ENCODE data around the gene CGNL1. TPM values are rescaled to one million over a fixed set of nuclear protein-coding genes. Genes with fewer than 3 reads are reported as not detected.

Gene CGNL1
- total RNA-seq, 2 donors from 2014 or later = 82.6 to 98.0 TPM

DNA sequence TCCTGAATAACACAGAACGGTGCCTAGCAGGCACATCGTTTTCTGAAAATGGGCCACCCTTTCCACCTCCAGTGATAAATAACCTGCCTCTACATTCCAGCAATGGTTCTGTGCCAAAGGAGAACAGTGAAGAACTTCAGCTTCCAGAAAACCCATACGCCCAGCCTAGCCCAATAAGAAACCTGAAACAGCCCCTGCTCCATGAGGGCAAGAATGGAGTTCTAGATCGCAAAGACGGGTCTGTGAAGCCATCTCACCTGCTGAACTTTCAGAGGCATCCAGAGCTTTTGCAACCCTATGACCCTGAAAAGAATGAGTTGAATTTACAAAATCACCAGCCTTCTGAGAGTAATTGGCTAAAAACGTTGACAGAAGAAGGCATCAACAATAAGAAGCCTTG lies 61.9 kb downstream of the CGNL1 start:
- H3K9me3 ChIP-seq (ENCODE audit: control insufficient read depth, low read length) = no peaks in the 10 kb centered on the region
- peaks cover 12% of the 10 kb centered on the region for H3K4me1 ChIP-seq (ENCODE audit: control insufficient read depth, insufficient read depth, low read length)
- DNase-seq = no peak
- no peak overlapping the region for H3K4me3 Mint-ChIP-seq
- H3K27ac Mint-ChIP-seq = no peak overlapping the region
- H3K9ac ChIP-seq (ENCODE audit: extremely low read depth, low read length, poor library complexity, severe bottlenecking) = no peak overlapping the region
- no peaks in the 10 kb centered on the region for H3K27me3 Mint-ChIP-seq (ENCODE audit: insufficient read depth)
- no peaks in the 10 kb centered on the region for H3K9me3 Mint-ChIP-seq
- H3K27ac ChIP-seq (ENCODE audit: low read depth, low read length) = no peak overlapping the region
- H3K36me3 ChIP-seq (ENCODE audit: control insufficient read depth, insufficient read depth, low read length) = peaks cover 40% of the 10 kb centered on the region
- H3K27me3 ChIP-seq (ENCODE audit: control insufficient read depth, insufficient read depth, low read length, poor library complexity, severe bottlenecking) = no peaks in the 10 kb centered on the region
- TF ChIP-seq, protein P1, sequence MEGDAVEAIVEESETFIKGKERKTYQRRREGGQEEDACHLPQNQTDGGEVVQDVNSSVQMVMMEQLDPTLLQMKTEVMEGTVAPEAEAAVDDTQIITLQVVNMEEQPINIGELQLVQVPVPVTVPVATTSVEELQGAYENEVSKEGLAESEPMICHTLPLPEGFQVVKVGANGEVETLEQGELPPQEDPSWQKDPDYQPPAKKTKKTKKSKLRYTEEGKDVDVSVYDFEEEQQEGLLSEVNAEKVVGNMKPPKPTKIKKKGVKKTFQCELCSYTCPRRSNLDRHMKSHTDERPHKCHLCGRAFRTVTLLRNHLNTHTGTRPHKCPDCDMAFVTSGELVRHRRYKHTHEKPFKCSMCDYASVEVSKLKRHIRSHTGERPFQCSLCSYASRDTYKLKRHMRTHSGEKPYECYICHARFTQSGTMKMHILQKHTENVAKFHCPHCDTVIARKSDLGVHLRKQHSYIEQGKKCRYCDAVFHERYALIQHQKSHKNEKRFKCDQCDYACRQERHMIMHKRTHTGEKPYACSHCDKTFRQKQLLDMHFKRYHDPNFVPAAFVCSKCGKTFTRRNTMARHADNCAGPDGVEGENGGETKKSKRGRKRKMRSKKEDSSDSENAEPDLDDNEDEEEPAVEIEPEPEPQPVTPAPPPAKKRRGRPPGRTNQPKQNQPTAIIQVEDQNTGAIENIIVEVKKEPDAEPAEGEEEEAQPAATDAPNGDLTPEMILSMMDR (conservative IDR thresholded peaks at IDR 0.05) = no peak
- peaks cover 50% of the 10 kb centered on the region for H3K4me1 Mint-ChIP-seq
- 96 to 97% methylated on average over 6 of the region's 6 CpGs for WGBS, 2 experiments (ENCODE audit: insufficient coverage in 1 of 2, insufficient read length in 1 of 2)
- peaks cover 43% of the 10 kb centered on the region for H3K36me3 Mint-ChIP-seq (ENCODE audit: low read depth)
- H3K4me3 ChIP-seq (ENCODE audit: low read length) = no peak overlapping the region

DNA sequence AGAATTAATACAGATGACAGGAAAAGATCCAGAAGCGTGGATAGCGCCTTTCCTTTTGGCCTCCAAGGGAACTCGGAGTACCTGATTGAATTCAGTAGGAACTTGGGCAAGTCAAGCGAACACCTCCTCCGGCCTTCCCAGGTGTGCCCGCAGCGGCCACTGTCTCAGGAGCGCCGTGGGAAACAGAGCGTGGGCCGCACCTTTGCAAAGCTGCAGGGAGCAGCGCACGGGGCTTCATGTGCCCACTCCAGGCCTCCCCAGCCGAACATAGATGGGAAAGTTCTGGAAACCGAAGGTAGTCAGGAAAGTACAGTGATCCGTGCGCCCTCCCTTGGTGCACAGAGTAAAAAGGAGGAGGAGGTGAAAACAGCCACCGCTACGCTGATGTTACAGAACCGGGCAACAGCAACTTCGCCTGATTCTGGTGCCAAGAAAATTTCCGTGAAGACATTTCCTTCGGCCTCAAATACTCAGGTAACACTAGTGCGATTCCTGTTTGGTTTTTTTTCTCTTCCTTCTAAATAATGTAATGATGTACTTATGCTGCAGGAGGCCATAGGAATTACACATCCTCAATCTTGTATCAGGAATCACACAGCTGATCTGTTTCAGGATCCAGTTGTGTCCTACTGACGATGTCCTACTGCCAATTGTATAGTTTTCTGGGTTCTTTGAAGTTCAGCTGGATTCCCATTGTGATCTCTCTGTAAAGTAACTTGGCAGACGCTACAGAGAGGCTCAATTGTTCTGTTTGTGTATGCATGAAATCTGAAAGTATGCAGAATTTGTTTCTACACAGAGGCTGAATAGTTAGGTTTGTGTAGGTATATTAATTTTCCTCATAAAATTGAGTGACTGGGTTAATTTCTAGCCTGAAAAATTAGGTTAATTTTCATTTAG lies 63.1 kb downstream of the CGNL1 start:
- Histone ChIP-seq H3K27me3 (ENCODE audit: control insufficient read depth, insufficient read depth, low read length, poor library complexity, severe bottlenecking) (no peaks in the 10 kb centered on the region), H3K27ac (ENCODE audit: low read depth, low read length) (no peak overlapping the region), H3K9ac (ENCODE audit: extremely low read depth, low read length, poor library complexity, severe bottlenecking) (no peak overlapping the region), H3K36me3 (ENCODE audit: control insufficient read depth, insufficient read depth, low read length) (peaks cover 52% of the 10 kb centered on the region), H3K4me1 (ENCODE audit: control insufficient read depth, insufficient read depth, low read length) (peaks cover 12% of the 10 kb centered on the region), H3K9me3 (ENCODE audit: control insufficient read depth, low read length) (no peaks in the 10 kb centered on the region), H3K4me3 (ENCODE audit: low read length) (no peak overlapping the region)
- 95 to 96% methylated on average over 24 to 26 of the region's 26 CpGs for WGBS, 2 experiments (ENCODE audit: insufficient coverage in 1 of 2, insufficient read length in 1 of 2)
- H3K27ac Mint-ChIP-seq = no peak overlapping the region
- TF ChIP-seq, protein P1 (conservative IDR thresholded peaks at IDR 0.05) = no peak
- H3K27me3 Mint-ChIP-seq (ENCODE audit: insufficient read depth) = no peaks in the 10 kb centered on the region
- H3K4me1 Mint-ChIP-seq = peaks cover 50% of the 10 kb centered on the region
- no peak for DNase-seq
- H3K36me3 Mint-ChIP-seq (ENCODE audit: low read depth) = peaks cover 55% of the 10 kb centered on the region
- H3K4me3 Mint-ChIP-seq = no peak overlapping the region
- no peaks in the 10 kb centered on the region for H3K9me3 Mint-ChIP-seq

DNA sequence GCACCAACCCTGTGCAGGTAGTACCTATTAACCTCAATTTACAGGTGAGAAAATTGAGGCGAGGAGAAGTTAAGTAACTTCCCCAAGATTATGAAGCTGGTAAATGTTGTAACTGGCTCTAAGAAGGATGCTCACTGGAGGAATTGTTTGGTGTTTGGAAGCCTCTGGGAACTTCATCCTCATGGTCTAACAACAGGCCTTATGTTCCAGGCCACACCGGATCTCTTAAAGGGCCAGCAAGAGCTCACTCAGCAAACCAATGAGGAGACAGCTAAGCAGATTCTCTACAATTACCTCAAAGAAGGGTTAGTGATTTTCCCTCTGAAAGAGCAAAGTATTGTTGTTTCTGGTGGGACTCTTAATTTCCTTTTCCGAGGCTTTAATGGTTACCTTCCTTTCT lies 63.9 kb downstream of the CGNL1 start:
- WGBS, 2 experiments (ENCODE audit: insufficient coverage in 1 of 2, insufficient read length in 1 of 2) = 86 to 89% methylated on average over 2 to 3 of the region's 3 CpGs
- Mint-ChIP-seq H3K4me3 (no peak overlapping the region), H3K36me3 (ENCODE audit: low read depth) (peaks cover 59% of the 10 kb centered on the region), H3K27me3 (ENCODE audit: insufficient read depth) (no peaks in the 10 kb centered on the region), H3K9me3 (no peaks in the 10 kb centered on the region), H3K4me1 (peaks cover 52% of the 10 kb centered on the region), H3K27ac (peak overlapping the region; percentile 52)
- Histone ChIP-seq H3K9me3 (ENCODE audit: control insufficient read depth, low read length) (no peaks in the 10 kb centered on the region), H3K4me3 (ENCODE audit: low read length) (no peak overlapping the region), H3K9ac (ENCODE audit: extremely low read depth, low read length, poor library complexity, severe bottlenecking) (no peak overlapping the region), H3K4me1 (ENCODE audit: control insufficient read depth, insufficient read depth, low read length) (peaks cover 17% of the 10 kb centered on the region), H3K27ac (ENCODE audit: low read depth, low read length) (no peak overlapping the region), H3K27me3 (ENCODE audit: control insufficient read depth, insufficient read depth, low read length, poor library complexity, severe bottlenecking) (no peaks in the 10 kb centered on the region), H3K36me3 (ENCODE audit: control insufficient read depth, insufficient read depth, low read length) (peaks cover 58% of the 10 kb centered on the region)
- DNase-seq = no peak
- TF ChIP-seq, protein P1 (conservative IDR thresholded peaks at IDR 0.05) = no peak

Data from endodermal cell (in vitro differentiated cells).